ENCODE measurements around the gene CNTN4.

The CNTN4 gene

GRCh38 chr3:2677501-2677900 lies 578.8 kb downstream of the CNTN4 start:
- no peak for DNase-seq (ENCODE audit: low read depth in 1 of 2, low spot score in 1 of 2)

- no peak for DNase-seq (ENCODE audit: low read depth in 1 of 2, low spot score in 1 of 2)
Observed at GRCh38 chr3:2680236-2680635, 581.6 kb downstream of the CNTN4 start.

GRCh38 chr3:2684046-2684445 lies 585.4 kb downstream of the CNTN4 start:
- DNase-seq (ENCODE audit: low read depth in 1 of 2, low spot score in 1 of 2), result no peak

- DNase-seq (ENCODE audit: low read depth in 1 of 2, low spot score in 1 of 2), result no peak
Observed at GRCh38 chr3:2686816-2687502, 588.3 kb downstream of the CNTN4 start.

GRCh38 chr3:2697589-2697988 lies 598.9 kb downstream of the CNTN4 start:
- DNase-seq (ENCODE audit: low read depth in 1 of 2, low spot score in 1 of 2), result no peak

GRCh38 chr3:2701471-2701870 lies 602.8 kb downstream of the CNTN4 start:
- DNase-seq (ENCODE audit: low read depth in 1 of 2, low spot score in 1 of 2), result no peak

- DNase-seq (ENCODE audit: low read depth in 1 of 2, low spot score in 1 of 2), result no peak
Observed at GRCh38 chr3:2706144-2706835, 607.6 kb downstream of the CNTN4 start.

- no peak for DNase-seq (ENCODE audit: low read depth in 1 of 2, low spot score in 1 of 2)
Observed at GRCh38 chr3:2706836-2707210, 608.2 kb downstream of the CNTN4 start.

GRCh38 chr3:2711081-2711480 lies 612.4 kb downstream of the CNTN4 start:
- no peak for DNase-seq (ENCODE audit: low read depth in 1 of 2, low spot score in 1 of 2)

- no peak for DNase-seq (ENCODE audit: low read depth in 1 of 2, low spot score in 1 of 2)
Observed at GRCh38 chr3:2713923-2714322, 615.3 kb downstream of the CNTN4 start.

GRCh38 chr3:2714834-2715233 lies 616.2 kb downstream of the CNTN4 start:
- no peak for DNase-seq (ENCODE audit: low read depth in 1 of 2, low spot score in 1 of 2)

GRCh38 chr3:2727101-2727500 lies 628.4 kb downstream of the CNTN4 start:
- DNase-seq (ENCODE audit: low read depth in 1 of 2, low spot score in 1 of 2), result no peak

GRCh38 chr3:2727610-2728318 lies 629.1 kb downstream of the CNTN4 start:
- DNase-seq (ENCODE audit: low read depth in 1 of 2, low spot score in 1 of 2), result no peak

GRCh38 chr3:2731843-2732242 lies 633.2 kb downstream of the CNTN4 start:
- no peak for DNase-seq (ENCODE audit: low read depth in 1 of 2, low spot score in 1 of 2)

- DNase-seq (ENCODE audit: low read depth in 1 of 2, low spot score in 1 of 2), result no peak
Observed at GRCh38 chr3:2735392-2735894, 636.8 kb downstream of the CNTN4 start.

GRCh38 chr3:2741516-2741915 lies 642.9 kb downstream of the CNTN4 start:
- no peak for DNase-seq (ENCODE audit: low read depth in 1 of 2, low spot score in 1 of 2)

GRCh38 chr3:2765002-2765579 lies 666.4 kb downstream of the CNTN4 start:
- no peak for DNase-seq (ENCODE audit: low read depth in 1 of 2, low spot score in 1 of 2)

- DNase-seq (ENCODE audit: low read depth in 1 of 2, low spot score in 1 of 2), result no peak
Observed at GRCh38 chr3:2770451-2770850, 671.8 kb downstream of the CNTN4 start.

GRCh38 chr3:2771193-2771592 lies 672.5 kb downstream of the CNTN4 start:
- no peak for DNase-seq (ENCODE audit: low read depth in 1 of 2, low spot score in 1 of 2)

GRCh38 chr3:2771741-2772140 lies 673.1 kb downstream of the CNTN4 start:
- no peak for DNase-seq (ENCODE audit: low read depth in 1 of 2, low spot score in 1 of 2)

- no peak for DNase-seq (ENCODE audit: low read depth in 1 of 2, low spot score in 1 of 2)
Observed at GRCh38 chr3:2772803-2773202, 674.1 kb downstream of the CNTN4 start.

Data from activated CD4-positive, alpha-beta T cell treated with anti-CD3 and anti-CD28 coated beads, Interleukin-2, amount 50 U/mL, for 24 hours (primary cell).